Common myeloid progenitor, CD34-positive (primary cell): ENCODE data around the gene TNN.

ENCODE experiments used
- CTCF ChIA-PET: fragments of 350-600 bp; sonication (Branson Sonifier 250); formaldehyde crosslinking; loops from one replicate; lab custom pipeline; 2021; ENCODE audit warnings: antibody characterized with exemption; lab: Charles Lee
- POLR2A ChIA-PET: fragments of 350-600 bp; sonication (Branson Sonifier 250); formaldehyde crosslinking; loops from one replicate; lab custom pipeline; 2021; ENCODE audit warnings: antibody characterized with exemption; lab: Charles Lee
- DNase-seq, 3 donors: peaks; one replicate each; pipeline versions ENCODE4 v3.0.0 to v3.0.0-alpha.2; 2013
- H3K27ac ChIP-seq, 2 experiments: 1 replicate in 1 of 2; 2 replicates in 1 of 2; pipeline ENCODE4 v1.7.0; 2013; ENCODE audit warnings: inconsistent platforms in 2 of 2, low read length in 2 of 2, mild to moderate bottlenecking in 2 of 2, low read depth in 1 of 2, moderate library complexity in 1 of 2; ENCODE audit not compliant: severe bottlenecking in 2 of 2, insufficient read depth in 1 of 2, poor library complexity in 1 of 2
- H3K27me3 ChIP-seq, 5 experiments: replicated peaks in 2 of 5; 1 replicate in 3 of 5; 2 replicates in 2 of 5; pipeline versions ENCODE4 v1.6.1 to v1.7.0; 2013; ENCODE audit warnings: low read length in 4 of 5, mild to moderate bottlenecking in 2 of 5, moderate library complexity in 2 of 5, inconsistent platforms in 1 of 5; ENCODE audit not compliant: insufficient read depth in 5 of 5, control insufficient read depth in 4 of 5
- H3K36me3 ChIP-seq, 4 experiments: 1 replicate in 2 of 4; 2 replicates in 2 of 4; pipeline versions ENCODE4 v1.6.1 to v1.7.0; 2013; ENCODE audit warnings: low read length in 3 of 4, control low read depth in 1 of 4, mild to moderate bottlenecking in 1 of 4; ENCODE audit not compliant: control insufficient read depth in 4 of 4, insufficient read depth in 4 of 4
- H3K4me1 ChIP-seq, 4 experiments: 1 replicate in 3 of 4; 2 replicates in 1 of 4; pipeline versions ENCODE4 v1.6.1 to v1.7.1; 2013; ENCODE audit warnings: low read length in 3 of 4, mild to moderate bottlenecking in 3 of 4, control low read depth in 1 of 4, inconsistent platforms in 1 of 4, moderate library complexity in 1 of 4; ENCODE audit not compliant: control insufficient read depth in 4 of 4, insufficient read depth in 4 of 4; ENCODE audit errors: control extremely low read depth in 1 of 4
- H3K4me3 ChIP-seq, 7 experiments: 1 replicate in 4 of 7; 2 replicates in 3 of 7; pipeline versions ENCODE4 v1.5.1 to v1.7.0; 2013; ENCODE audit warnings: mild to moderate bottlenecking in 7 of 7, low read length in 6 of 7, moderate library complexity in 6 of 7, inconsistent platforms in 2 of 7, low read depth in 2 of 7, control low read depth in 1 of 7; ENCODE audit not compliant: insufficient read depth in 4 of 7, control insufficient read depth in 1 of 7; ENCODE audit errors: extremely low read depth in 1 of 7
- H3K9me3 ChIP-seq, 5 experiments: 1 replicate in 4 of 5; 2 replicates in 1 of 5; pipeline versions ENCODE4 v1.6.1 to v1.7.1; 2013; ENCODE audit warnings: low read length in 4 of 5, mild to moderate bottlenecking in 2 of 5, inconsistent platforms in 1 of 5, low read depth in 1 of 5, moderate library complexity in 1 of 5; ENCODE audit not compliant: control insufficient read depth in 4 of 5, insufficient read depth in 2 of 5; ENCODE audit errors: control extremely low read depth in 1 of 5
- WGBS: methylation state at CpG from one replicate; pipeline ENCODE4 v1.1.5; 2013; ENCODE audit not compliant: insufficient coverage; 5-methylcytosine and 5-hydroxymethylcytosine counted together

TNN gene

GRCh38 chr1:175075572-175076568 lies 8.2 kb downstream of the TNN start:
- H3K36me3 ChIP-seq, result no peaks in the 10 kb centered on the region
- 35% methylated on average over 10 of the region's 14 CpGs for WGBS
- H3K9me3 ChIP-seq, result no peaks in the 10 kb centered on the region
- CTCF ChIA-PET, result interaction anchor here (0.7 to 1.6 kb wide), 4 partner anchors 15 to 69 kb away, joined by 3 to 4 read pairs (median 4); no protein-coding TSS in a partner anchor
- peak; percentile 13 to 77 (median 61) for DNase-seq
- H3K4me3 ChIP-seq, result peak overlapping the region in 1 of 7 experiments; percentile 4
- no peak overlapping the region for H3K27ac ChIP-seq
- POLR2A ChIA-PET, result no interaction called here
- no peaks in the 10 kb centered on the region for H3K27me3 ChIP-seq
- H3K4me1 ChIP-seq, result peaks cover 3 to 58% (median 42%) of the 10 kb centered on the region in 4 experiments

DNA sequence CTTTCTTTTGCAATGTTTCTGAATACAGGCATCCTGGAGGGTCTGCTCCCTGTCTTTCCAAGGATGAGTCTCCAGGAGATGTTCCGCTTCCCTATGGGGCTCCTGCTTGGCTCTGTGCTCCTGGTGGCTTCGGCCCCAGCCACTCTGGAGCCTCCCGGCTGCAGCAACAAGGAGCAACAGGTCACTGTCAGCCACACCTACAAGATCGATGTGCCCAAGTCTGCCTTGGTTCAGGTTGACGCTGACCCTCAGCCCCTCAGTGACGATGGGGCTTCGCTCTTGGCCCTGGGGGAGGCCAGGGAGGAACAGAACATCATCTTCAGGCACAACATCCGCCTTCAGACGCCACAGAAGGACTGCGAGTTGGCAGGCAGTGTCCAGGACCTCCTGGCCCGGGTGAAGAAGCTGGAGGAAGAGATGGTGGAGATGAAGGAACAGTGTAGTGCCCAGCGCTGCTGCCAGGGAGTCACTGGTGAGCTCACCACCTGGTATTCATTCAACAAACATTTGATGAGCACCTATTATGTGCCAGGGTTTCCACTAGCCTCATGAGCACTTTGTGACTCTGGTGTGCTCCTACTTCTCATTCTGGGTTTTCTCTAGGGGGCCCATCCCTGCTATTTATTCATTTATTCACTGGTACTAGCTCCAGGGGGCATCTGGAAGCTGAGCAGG lies 9.9 kb downstream of the TNN start:
- H3K27me3 ChIP-seq, result no peaks in the 10 kb centered on the region
- no peaks in the 10 kb centered on the region for H3K9me3 ChIP-seq
- H3K36me3 ChIP-seq, result no peaks in the 10 kb centered on the region
- POLR2A ChIA-PET, result no interaction called here
- CTCF ChIA-PET, result interaction anchor here (1.2 to 1.6 kb wide), 4 partner anchors 10 to 48 kb away, joined by 3 to 4 read pairs (median 4); no protein-coding TSS in a partner anchor
- no peak for DNase-seq
- H3K4me1 ChIP-seq, result peaks cover 0 to 42% (median 28%) of the 10 kb centered on the region in 4 experiments
- H3K4me3 ChIP-seq, result no peak overlapping the region
- WGBS, result 95% methylated on average over 10 of the region's 12 CpGs
- H3K27ac ChIP-seq, result no peak overlapping the region

- Histone ChIP-seq H3K9me3 (no peaks in the 10 kb centered on the region), H3K4me1 (peaks cover 0 to 31% (median 22%) of the 10 kb centered on the region in 4 experiments), H3K27me3 (no peaks in the 10 kb centered on the region), H3K27ac (no peak overlapping the region), H3K4me3 (no peak overlapping the region), H3K36me3 (no peaks in the 10 kb centered on the region)
- POLR2A ChIA-PET, result no interaction called here
- DNase-seq, result no peak
- CTCF ChIA-PET, result interaction anchor here (1.2 kb wide), 1 partner anchor 9 kb away, joined by 4 read pairs; no protein-coding TSS in a partner anchor
- 72% methylated on average over 3 of the region's 3 CpGs for WGBS
Measured at GRCh38 chr1:175078629-175079028, 11.0 kb downstream of the TNN start.

- Histone ChIP-seq H3K4me1 (peaks cover 0 to 29% (median 22%) of the 10 kb centered on the region in 4 experiments), H3K27ac (no peak overlapping the region), H3K9me3 (no peaks in the 10 kb centered on the region), H3K4me3 (no peak overlapping the region), H3K27me3 (no peaks in the 10 kb centered on the region), H3K36me3 (no peaks in the 10 kb centered on the region)
- ChIA-PET POLR2A (no interaction called here), CTCF (no interaction called here)
- DNase-seq, result no peak
- 98% methylated on average over 36 of the region's 40 CpGs for WGBS
Measured at GRCh38 chr1:175079338-175079737, 11.7 kb downstream of the TNN start.

- H3K36me3 ChIP-seq, result no peaks in the 10 kb centered on the region
- H3K27ac ChIP-seq, result no peak overlapping the region
- no peak for DNase-seq
- no peaks in the 10 kb centered on the region for H3K27me3 ChIP-seq
- CTCF ChIA-PET, result no interaction called here
- 100% methylated on average over 5 of the region's 6 CpGs for WGBS
- H3K9me3 ChIP-seq, result no peaks in the 10 kb centered on the region
- POLR2A ChIA-PET, result no interaction called here
- peaks cover 0 to 22% (median 17%) of the 10 kb centered on the region in 4 experiments for H3K4me1 ChIP-seq
- no peak overlapping the region for H3K4me3 ChIP-seq
Measured at GRCh38 chr1:175080030-175080429, 12.4 kb downstream of the TNN start.

- Histone ChIP-seq H3K9me3 (no peaks in the 10 kb centered on the region), H3K4me1 (peaks cover 0 to 5% (median 0%) of the 10 kb centered on the region in 4 experiments), H3K4me3 (no peak overlapping the region), H3K27me3 (no peaks in the 10 kb centered on the region), H3K36me3 (no peaks in the 10 kb centered on the region), H3K27ac (no peak overlapping the region)
- 100% methylated on average over 2 of the region's 2 CpGs for WGBS
- ChIA-PET POLR2A (no interaction called here), CTCF (interaction anchor here (2.2 kb wide), 1 partner anchor 13 kb away, joined by 4 read pairs; no protein-coding TSS in a partner anchor)
- DNase-seq, result no peak
Measured at GRCh38 chr1:175081983-175082382, 14.3 kb downstream of the TNN start.
